HepG2 (cell line): ENCODE measurements around the gene NCAPD2. TPM values are rescaled to one million over a fixed set of nuclear protein-coding genes. Genes with fewer than 3 reads are reported as not detected.

Experiments used
- CCDC6 ChIP-seq: sonication (generic); formaldehyde crosslinking; IDR thresholded peaks from 2 replicates; pipeline ENCODE4 v1.8.1; 2022; ENCODE audit warnings: mild to moderate bottlenecking, missing genetic modification reagents, moderate library complexity
- EP300 ChIP-seq, 3 experiments: sonication (generic) in 1 of 3; formaldehyde crosslinking in 1 of 3; IDR thresholded peaks; 2 replicates each; pipeline versions ENCODE4 v1.5.1 to v1.6.1; 2011 to 2020; ENCODE audit warnings: low read depth in 2 of 3, low read length in 2 of 3, borderline replicate concordance in 1 of 3, improper control_type of control experiment in 1 of 3, mild to moderate bottlenecking in 1 of 3, missing genetic modification reagents in 1 of 3, moderate library complexity in 1 of 3
- KMT2A ChIP-seq: sonication (generic); formaldehyde crosslinking; IDR thresholded peaks from 2 replicates; pipeline ENCODE4 v1.4.0; 2020; ENCODE audit warnings: missing genetic modification reagents
- NFYC ChIP-seq: IDR thresholded peaks from 2 replicates; pipeline ENCODE4 v1.6.1; 2016; ENCODE audit warnings: missing genetic modification reagents, missing compliant biosample characterization
- POLR2A ChIP-seq, 2 experiments: IDR thresholded peaks; 2 replicates each; pipeline ENCODE4 v1.6.1; 2011; ENCODE audit warnings: low read depth in 2 of 2, low read length in 2 of 2, mild to moderate bottlenecking in 1 of 2, moderate library complexity in 1 of 2; ENCODE audit not compliant: insufficient read depth in 1 of 2
- SRF ChIP-seq: IDR thresholded peaks from 2 replicates; pipeline ENCODE4 v1.6.1; 2011; ENCODE audit warnings: mild to moderate bottlenecking, low read depth, low read length, moderate library complexity
- ZNF232 ChIP-seq: sonication (generic); formaldehyde crosslinking; IDR thresholded peaks from 2 replicates; pipeline ENCODE4 v1.4.0; 2020; ENCODE audit warnings: missing genetic modification reagents, borderline replicate concordance
- ZNF264 ChIP-seq: sonication (generic); formaldehyde crosslinking; IDR thresholded peaks from 2 replicates; pipeline ENCODE4 v1.4.0; 2020; ENCODE audit warnings: missing genetic modification reagents
- ZNF879 ChIP-seq: sonication (generic); formaldehyde crosslinking; IDR thresholded peaks from 2 replicates; pipeline ENCODE4 v1.8.1; 2023; ENCODE audit warnings: missing genetic modification reagents
- polyA plus RNA-seq, 8 experiments: library from polyadenylated mRNA; depleted of rRNA in 3 of 8; stranded (reverse) in 7 of 8; unstranded in 1 of 8; fragments of >200 nt; fragmentation: Illumina TruSeq in 4 of 8; extraction: Trizol in 4 of 8; gene quantifications; 2 replicates each; pipeline versions ENCODE4 v1.2.1 to v1.2.3, GENCODE V29; 2011 to 2016; ENCODE audit warnings: low read depth in 4 of 8, missing spikeins in 1 of 8, mixed read lengths in 1 of 8; ENCODE audit not compliant: insufficient read depth in 1 of 8
- total RNA-seq, 5 experiments: library from RNA; depleted of rRNA; stranded (reverse); fragments of >200 nt; fragmentation: Illumina TruSeq; extraction: Trizol; gene quantifications; 2 replicates each; pipeline ENCODE4 v1.2.3, GENCODE V29; 2016; ENCODE audit warnings: low read depth in 1 of 5
- TF ChIP-seq, protein P1 (sequence below): IDR thresholded peaks from 2 replicates; pipeline ENCODE4 v1.6.1; 2016; ENCODE audit warnings: control low read depth
- TF ChIP-seq, protein P2 (sequence below), 2 experiments: sonication (generic) in 1 of 2; formaldehyde crosslinking in 1 of 2; IDR thresholded peaks; 2 replicates each; pipeline versions ENCODE4 v1.4.0 to v1.6.1; 2018 to 2020; ENCODE audit warnings: missing genetic modification reagents in 2 of 2, borderline replicate concordance in 1 of 2, low read depth in 1 of 2, mild to moderate bottlenecking in 1 of 2, missing biosample characterization in 1 of 2
- TF ChIP-seq, protein P3 (sequence below): sonication (generic); formaldehyde crosslinking; IDR thresholded peaks from 2 replicates; pipeline ENCODE4 v1.4.0; 2020; ENCODE audit warnings: mild to moderate bottlenecking, missing genetic modification reagents
- TF ChIP-seq, protein P4 (sequence below): IDR thresholded peaks from 2 replicates; pipeline ENCODE4 v1.6.1; 2016; ENCODE audit warnings: missing compliant biosample characterization, missing genetic modification reagents, borderline replicate concordance
- TF ChIP-seq, protein P5 (sequence below), 2 experiments: sonication (generic) in 1 of 2; formaldehyde crosslinking in 1 of 2; IDR thresholded peaks; 2 replicates each; pipeline versions ENCODE4 v1.5.1 to v1.6.1; 2011 to 2020; ENCODE audit warnings: borderline replicate concordance in 1 of 2, low read depth in 1 of 2, low read length in 1 of 2, mild to moderate bottlenecking in 1 of 2, missing genetic modification reagents in 1 of 2, moderate library complexity in 1 of 2
- TF ChIP-seq, protein P6 (sequence below): IDR thresholded peaks from 2 replicates; pipeline ENCODE4 v1.6.1; 2016; ENCODE audit warnings: low read depth

The NCAPD2 gene
- total and polyA plus RNA-seq, 2 of the 13 experiments (the other 11 are each of a cell fraction or from before 2014, with no cell fraction given), result 51.1 to 65.6 TPM

DNA sequence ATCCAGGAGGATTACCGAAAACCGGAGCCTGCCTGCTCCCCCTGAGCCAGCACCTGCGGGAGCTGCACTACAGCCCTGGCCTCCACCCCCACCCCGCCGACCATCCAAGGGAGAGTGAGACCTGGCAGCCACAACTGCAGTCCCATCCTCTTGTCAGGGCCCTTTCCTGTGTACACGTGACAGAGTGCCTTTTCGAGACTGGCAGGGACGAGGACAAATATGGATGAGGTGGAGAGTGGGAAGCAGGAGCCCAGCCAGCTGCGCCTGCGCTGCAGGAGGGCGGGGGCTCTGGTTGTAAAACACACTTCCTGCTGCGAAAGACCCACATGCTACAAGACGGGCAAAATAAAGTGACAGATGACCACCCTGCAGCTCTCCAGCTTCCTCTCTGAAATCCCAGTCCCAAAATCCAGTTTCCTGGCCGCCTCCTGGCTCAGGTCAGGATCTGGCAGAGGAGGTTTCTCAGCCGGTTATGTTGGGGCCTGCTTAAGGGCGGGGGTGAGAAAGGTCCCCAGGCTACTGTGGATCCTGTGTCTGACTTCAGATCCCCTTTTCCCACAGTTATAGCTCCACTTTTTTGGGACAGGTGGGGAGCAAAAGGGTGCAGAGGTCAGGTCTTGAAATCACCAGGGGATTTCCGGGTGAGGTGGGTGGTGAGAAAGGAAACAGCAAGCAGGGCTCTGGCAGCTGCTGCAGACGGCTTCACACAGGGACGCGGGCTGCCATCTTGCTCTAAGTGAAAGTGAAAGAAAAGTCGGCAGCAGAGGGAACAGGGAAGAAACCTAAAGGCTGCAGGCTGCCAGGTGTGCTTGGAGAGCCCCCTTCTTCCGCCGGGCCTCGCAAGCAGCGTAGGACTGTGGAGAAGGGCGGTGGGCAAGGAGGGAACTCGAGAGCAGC lies 42.3 kb upstream of the NCAPD2 start, which contains the start of gene TAPBPL (continued):
- TF ChIP-seq, protein P1, sequence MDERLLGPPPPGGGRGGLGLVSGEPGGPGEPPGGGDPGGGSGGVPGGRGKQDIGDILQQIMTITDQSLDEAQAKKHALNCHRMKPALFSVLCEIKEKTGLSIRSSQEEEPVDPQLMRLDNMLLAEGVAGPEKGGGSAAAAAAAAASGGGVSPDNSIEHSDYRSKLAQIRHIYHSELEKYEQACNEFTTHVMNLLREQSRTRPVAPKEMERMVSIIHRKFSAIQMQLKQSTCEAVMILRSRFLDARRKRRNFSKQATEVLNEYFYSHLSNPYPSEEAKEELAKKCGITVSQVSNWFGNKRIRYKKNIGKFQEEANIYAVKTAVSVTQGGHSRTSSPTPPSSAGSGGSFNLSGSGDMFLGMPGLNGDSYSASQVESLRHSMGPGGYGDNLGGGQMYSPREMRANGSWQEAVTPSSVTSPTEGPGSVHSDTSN (CRISPR knock-in tag), result peak; percentile 65; the same call in 1 of the 2 replicates
- TF ChIP-seq ZNF264 (CRISPR knock-in tag) (0 out of 2 replicates have a peak, but pooled peaks have one; percentile 14), POLR2A (IDR thresholded peaks at IDR 0.05; ENCODE audit: insufficient read depth in 1 of 2, low read depth in 2 of 2, low read length in 2 of 2) (peak; percentile 68 to 79), KMT2A (CRISPR knock-in tag) (peak; percentile 59), EP300 (IDR thresholded peaks at IDR 0.05; ENCODE audit: low read depth in 2 of 2, low read length in 2 of 2) (no peak), EP300 (CRISPR knock-in tag; IDR thresholded peaks at IDR 0.05; ENCODE audit: borderline replicate concordance) (0 out of 2 replicates have a peak, but pooled peaks have one; percentile 6), ZNF232 (CRISPR knock-in tag) (peak; percentile 72; the same call in 1 of the 2 replicates), ZNF879 (CRISPR knock-in tag) (no peak), SRF (peak; percentile 75), CCDC6 (CRISPR knock-in tag) (peak; percentile 85), NFYC (CRISPR knock-in tag) (peak; percentile 72)
- TF ChIP-seq, protein P2, sequence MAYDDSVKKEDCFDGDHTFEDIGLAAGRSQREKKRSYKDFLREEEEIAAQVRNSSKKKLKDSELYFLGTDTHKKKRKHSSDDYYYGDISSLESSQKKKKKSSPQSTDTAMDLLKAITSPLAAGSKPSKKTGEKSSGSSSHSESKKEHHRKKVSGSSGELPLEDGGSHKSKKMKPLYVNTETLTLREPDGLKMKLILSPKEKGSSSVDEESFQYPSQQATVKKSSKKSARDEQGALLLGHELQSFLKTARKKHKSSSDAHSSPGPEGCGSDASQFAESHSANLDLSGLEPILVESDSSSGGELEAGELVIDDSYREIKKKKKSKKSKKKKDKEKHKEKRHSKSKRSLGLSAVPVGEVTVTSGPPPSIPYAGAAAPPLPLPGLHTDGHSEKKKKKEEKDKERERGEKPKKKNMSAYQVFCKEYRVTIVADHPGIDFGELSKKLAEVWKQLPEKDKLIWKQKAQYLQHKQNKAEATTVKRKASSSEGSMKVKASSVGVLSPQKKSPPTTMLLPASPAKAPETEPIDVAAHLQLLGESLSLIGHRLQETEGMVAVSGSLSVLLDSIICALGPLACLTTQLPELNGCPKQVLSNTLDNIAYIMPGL (CRISPR knock-in tag; IDR thresholded peaks at IDR 0.05; ENCODE audit: borderline replicate concordance in 1 of 2, low read depth in 1 of 2), result peak in 1 of 2 experiments; percentile 20; a peak in 2 of 4 replicates
- TF ChIP-seq, protein P3, sequence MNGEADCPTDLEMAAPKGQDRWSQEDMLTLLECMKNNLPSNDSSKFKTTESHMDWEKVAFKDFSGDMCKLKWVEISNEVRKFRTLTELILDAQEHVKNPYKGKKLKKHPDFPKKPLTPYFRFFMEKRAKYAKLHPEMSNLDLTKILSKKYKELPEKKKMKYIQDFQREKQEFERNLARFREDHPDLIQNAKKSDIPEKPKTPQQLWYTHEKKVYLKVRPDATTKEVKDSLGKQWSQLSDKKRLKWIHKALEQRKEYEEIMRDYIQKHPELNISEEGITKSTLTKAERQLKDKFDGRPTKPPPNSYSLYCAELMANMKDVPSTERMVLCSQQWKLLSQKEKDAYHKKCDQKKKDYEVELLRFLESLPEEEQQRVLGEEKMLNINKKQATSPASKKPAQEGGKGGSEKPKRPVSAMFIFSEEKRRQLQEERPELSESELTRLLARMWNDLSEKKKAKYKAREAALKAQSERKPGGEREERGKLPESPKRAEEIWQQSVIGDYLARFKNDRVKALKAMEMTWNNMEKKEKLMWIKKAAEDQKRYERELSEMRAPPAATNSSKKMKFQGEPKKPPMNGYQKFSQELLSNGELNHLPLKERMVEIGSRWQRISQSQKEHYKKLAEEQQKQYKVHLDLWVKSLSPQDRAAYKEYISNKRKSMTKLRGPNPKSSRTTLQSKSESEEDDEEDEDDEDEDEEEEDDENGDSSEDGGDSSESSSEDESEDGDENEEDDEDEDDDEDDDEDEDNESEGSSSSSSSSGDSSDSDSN (CRISPR knock-in tag), result 0 out of 2 replicates have a peak, but pooled peaks have one; percentile 50
- TF ChIP-seq, protein P4, sequence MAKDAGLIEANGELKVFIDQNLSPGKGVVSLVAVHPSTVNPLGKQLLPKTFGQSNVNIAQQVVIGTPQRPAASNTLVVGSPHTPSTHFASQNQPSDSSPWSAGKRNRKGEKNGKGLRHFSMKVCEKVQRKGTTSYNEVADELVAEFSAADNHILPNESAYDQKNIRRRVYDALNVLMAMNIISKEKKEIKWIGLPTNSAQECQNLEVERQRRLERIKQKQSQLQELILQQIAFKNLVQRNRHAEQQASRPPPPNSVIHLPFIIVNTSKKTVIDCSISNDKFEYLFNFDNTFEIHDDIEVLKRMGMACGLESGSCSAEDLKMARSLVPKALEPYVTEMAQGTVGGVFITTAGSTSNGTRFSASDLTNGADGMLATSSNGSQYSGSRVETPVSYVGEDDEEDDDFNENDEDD (CRISPR knock-in tag), result peak; percentile 79; the same call in 1 of the 2 replicates
- TF ChIP-seq, protein P5, sequence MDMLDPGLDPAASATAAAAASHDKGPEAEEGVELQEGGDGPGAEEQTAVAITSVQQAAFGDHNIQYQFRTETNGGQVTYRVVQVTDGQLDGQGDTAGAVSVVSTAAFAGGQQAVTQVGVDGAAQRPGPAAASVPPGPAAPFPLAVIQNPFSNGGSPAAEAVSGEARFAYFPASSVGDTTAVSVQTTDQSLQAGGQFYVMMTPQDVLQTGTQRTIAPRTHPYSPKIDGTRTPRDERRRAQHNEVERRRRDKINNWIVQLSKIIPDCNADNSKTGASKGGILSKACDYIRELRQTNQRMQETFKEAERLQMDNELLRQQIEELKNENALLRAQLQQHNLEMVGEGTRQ (IDR thresholded peaks at IDR 0.05; ENCODE audit: low read depth, low read length), result peak; percentile 74
- TF ChIP-seq, protein P5 (CRISPR knock-in tag; IDR thresholded peaks at IDR 0.05; ENCODE audit: borderline replicate concordance), result peak; percentile 85; the same call in 1 of the 2 replicates
- TF ChIP-seq, protein P6, sequence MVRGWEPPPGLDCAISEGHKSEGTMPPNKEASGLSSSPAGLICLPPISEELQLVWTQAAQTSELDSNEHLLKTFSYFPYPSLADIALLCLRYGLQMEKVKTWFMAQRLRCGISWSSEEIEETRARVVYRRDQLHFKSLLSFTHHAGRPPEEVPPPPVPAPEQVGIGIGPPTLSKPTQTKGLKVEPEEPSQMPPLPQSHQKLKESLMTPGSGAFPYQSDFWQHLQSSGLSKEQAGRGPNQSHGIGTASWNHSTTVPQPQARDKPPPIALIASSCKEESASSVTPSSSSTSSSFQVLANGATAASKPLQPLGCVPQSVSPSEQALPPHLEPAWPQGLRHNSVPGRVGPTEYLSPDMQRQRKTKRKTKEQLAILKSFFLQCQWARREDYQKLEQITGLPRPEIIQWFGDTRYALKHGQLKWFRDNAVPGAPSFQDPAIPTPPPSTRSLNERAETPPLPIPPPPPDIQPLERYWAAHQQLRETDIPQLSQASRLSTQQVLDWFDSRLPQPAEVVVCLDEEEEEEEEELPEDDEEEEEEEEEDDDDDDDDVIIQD (CRISPR knock-in tag), result no peak
